Heart right ventricle (tissue), 16 donors: ENCODE results near the gene INHA. TPM values are rescaled to one million over a fixed set of nuclear protein-coding genes. Genes with fewer than 3 reads are reported as not detected.

Experiments
- ATAC-seq, 8 donors: fragments of 200-7000 bp; cut with Tn5 transposase; one replicate each; pipeline ENCODE4 v1.9.1; 2020; ENCODE audit warnings: mild to moderate bottlenecking in 8 of 8, moderate library complexity in 8 of 8, moderate number of reproducible peaks in 1 of 8
- DNase-seq, 2 donors: peaks; one replicate each; pipeline ENCODE4 v3.0.0-alpha.2; 2020
- H3K27ac ChIP-seq, 10 donors: fragments of 200-600 bp; sonication (generic) in 2 of 10; one replicate each; pipeline versions ENCODE4 v1.5.0 to v1.8.0; 2020 to 2022; ENCODE audit warnings: mild to moderate bottlenecking in 3 of 10
- H3K27me3 ChIP-seq, 7 donors: fragments of 200-600 bp; one replicate each; pipeline ENCODE4 v1.8.0; 2021 to 2022; ENCODE audit warnings: mild to moderate bottlenecking in 2 of 7
- H3K36me3 ChIP-seq, 9 donors: fragments of 200-600 bp; sonication (generic) in 1 of 9; one replicate each; pipeline versions ENCODE4 v1.5.0 to v1.8.0; 2020 to 2022; ENCODE audit warnings: mild to moderate bottlenecking in 2 of 9
- H3K4me1 ChIP-seq, 9 donors: fragments of 200-600 bp; sonication (generic) in 1 of 9; one replicate each; pipeline versions ENCODE4 v1.5.0 to v1.8.0; 2020 to 2022; ENCODE audit warnings: mild to moderate bottlenecking in 4 of 9
- H3K4me3 ChIP-seq, 10 donors: fragments of 200-600 bp; sonication (generic) in 2 of 10; one replicate each; pipeline versions ENCODE4 v1.5.0 to v1.8.0; 2020 to 2022; ENCODE audit warnings: mild to moderate bottlenecking in 7 of 10, moderate library complexity in 2 of 10
- H3K9me3 ChIP-seq, 11 donors: fragments of 200-600 bp in 10 of 11; sonication (generic) in 2 of 11; one replicate each; pipeline versions ENCODE4 v1.5.0 to v1.8.0; 2013 to 2022; ENCODE audit warnings: mild to moderate bottlenecking in 2 of 11, control low read depth in 1 of 11, moderate library complexity in 1 of 11
- CTCF ChIP-seq, 9 donors: fragments of 200-600 bp; sonication (generic) in 2 of 9; IDR thresholded peaks; one replicate each; pipeline versions ENCODE4 v1.5.0 to v1.8.0; 2021 to 2022; ENCODE audit warnings: antibody characterized with exemption in 9 of 9, mild to moderate bottlenecking in 5 of 9, moderate library complexity in 1 of 9
- WGBS, 2 donors: extraction: QIAGEN DNeasy Blood & Tissue Kit; methylation state at CpG; one replicate each; pipeline ENCODE4 v1.1.7; 2013; ENCODE audit warnings: inconsistent platforms in 1 of 2; 5-methylcytosine and 5-hydroxymethylcytosine counted together
- intact Hi-C, 10 donors: fragments of 100-400 bp; cut with DNase I; formaldehyde crosslinking; loops; one replicate each; pipeline versions ENCODE4 v1.11.1 to v1.14.2; 2022
- polyA plus RNA-seq, 2 donors: library from polyadenylated mRNA; stranded (reverse); fragments of 200-250 nt; gene quantifications; one replicate each; pipeline ENCODE4 v1.2.3, GENCODE V29; 2013
- total RNA-seq, 10 donors: library from RNA; stranded (reverse); fragmentation: NEBNext Ultra II Directional in 3 of 10; extraction: Animal tissue kit (Norgen Biotek cat#: 25700) in 3 of 10; gene quantifications; one replicate each; pipeline versions ENCODE4 v1.2.1 to v1.2.4, GENCODE V29; 2021 to 2023
- donor health status: Arrhythmogenic right ventricular cardiomyopathy.
- donor health status: ischemic (EF 13 %, LVEDD 7.1; RV severe dilation, severe dysfunction).
- donor health status: healthy with polysubstance abuse.
- donor health status: DM: no; HTN: yes; CAD: no.
- donor health status: DM: no; HTN: no; CAD: no.
- donor health status: ischemic (EF 25% LVEDD 6.9; RV normal size, moderate dysfunction).
- donor health status: ischemic (EF 25% LVEDD 5.7; RV mildly dilated, moderate dysfunction).
- donor health status: healthy.
- donor health status: DM: yes; HTN: yes; CAD: no.
- donor health status: Ischemic cardiomyopathy.
- donor health status: ischemic (EF 35%, LVEDD 5.7; RV mildly dilated, moderate dysfunction).
- donor health status: nonischemic (EF 11% LVEDD 7.7; RV severe dilation, severe dysfunction).
- donor health status: DM: yes; HTN: yes; CAD: no.
- donor health status: PGD.
- donor health status: ischemic (EF 29% LVEDD 5.4; RV normal size, mild dysfunction).
- donor health status: nonischemic (EF 23%, LVEDD 6.1; RV moderate dilation, normal function).

The INHA gene
- total and polyA plus RNA-seq, 12 donors: 1.1 to 22.1 (median 3.0) TPM

- DNase-seq: no peak
- no peak for TF ChIP-seq CTCF (IDR thresholded peaks at IDR 0.05)
- peaks cover 0 to 67% (median 5%) of the 10 kb centered on the region in 9 donors for H3K36me3 ChIP-seq
Measured at GRCh38 chr2:219559156-219559915, 12.8 kb upstream of the INHA start.

GRCh38 chr2:219560037-219560892 is 11.8 kb upstream of the INHA start:
- H3K36me3 ChIP-seq: peaks cover 0 to 72% (median 6%) of the 10 kb centered on the region in 9 donors
- ATAC-seq (peak in 2 of 8 donors; percentile 5 to 23), DNase-seq (no peak)
- no peaks in the 10 kb centered on the region for H3K27me3 ChIP-seq
- H3K9me3 ChIP-seq: no peaks in the 10 kb centered on the region
- peak; percentile 47 to 83 (median 74) for TF ChIP-seq CTCF (IDR thresholded peaks at IDR 0.05)
- WGBS, 2 donors: 29 to 30% methylated on average over 8 of the region's 8 CpGs
- no peak overlapping the region for H3K4me3 ChIP-seq
- intact Hi-C loops: loop anchor here in 1 of 10 donors (10.0 kb wide), 1 partner anchor 75 kb away; no protein-coding TSS in a partner anchor
- H3K4me1 ChIP-seq: peaks cover 0 to 23% (median 3%) of the 10 kb centered on the region in 9 donors
- H3K27ac ChIP-seq: no peak overlapping the region

More at GRCh38 chr2:219559156-219559915, 12.8 kb upstream of the INHA start:
- WGBS, 2 donors: 84 to 87% methylated on average over 20 of the region's 20 CpGs
- Histone ChIP-seq H3K27me3 (peaks cover 0 to 3% (median 0%) of the 10 kb centered on the region in 7 donors), H3K27ac (no peak overlapping the region), H3K4me1 (peaks cover 0 to 23% (median 3%) of the 10 kb centered on the region in 9 donors), H3K9me3 (no peaks in the 10 kb centered on the region), H3K4me3 (no peak overlapping the region)
- no peak for ATAC-seq
- intact Hi-C loops: no loop called here

GRCh38 chr2:219560893-219561178 is 11.3 kb upstream of the INHA start:
- no peak overlapping the region for H3K4me3 ChIP-seq
- H3K27me3 ChIP-seq: no peaks in the 10 kb centered on the region
- 73 to 74% methylated on average over 3 of the region's 3 CpGs for WGBS, 2 donors
- peaks cover 0 to 69% (median 6%) of the 10 kb centered on the region in 9 donors for H3K36me3 ChIP-seq
- H3K9me3 ChIP-seq: no peaks in the 10 kb centered on the region
- intact Hi-C loops: loop anchor here in 1 of 10 donors (10.0 kb wide), 1 partner anchor 74 kb away; no protein-coding TSS in a partner anchor
- ATAC-seq (no peak), DNase-seq (no peak)
- peak overlapping the region in 2 of 10 donors; percentile 10 to 36 for H3K27ac ChIP-seq
- H3K4me1 ChIP-seq: peaks cover 0 to 23% (median 3%) of the 10 kb centered on the region in 9 donors
- no peak for TF ChIP-seq CTCF (IDR thresholded peaks at IDR 0.05)
